ENCODE measurements around the gene AGAP1.

AGAP1 gene

DNA sequence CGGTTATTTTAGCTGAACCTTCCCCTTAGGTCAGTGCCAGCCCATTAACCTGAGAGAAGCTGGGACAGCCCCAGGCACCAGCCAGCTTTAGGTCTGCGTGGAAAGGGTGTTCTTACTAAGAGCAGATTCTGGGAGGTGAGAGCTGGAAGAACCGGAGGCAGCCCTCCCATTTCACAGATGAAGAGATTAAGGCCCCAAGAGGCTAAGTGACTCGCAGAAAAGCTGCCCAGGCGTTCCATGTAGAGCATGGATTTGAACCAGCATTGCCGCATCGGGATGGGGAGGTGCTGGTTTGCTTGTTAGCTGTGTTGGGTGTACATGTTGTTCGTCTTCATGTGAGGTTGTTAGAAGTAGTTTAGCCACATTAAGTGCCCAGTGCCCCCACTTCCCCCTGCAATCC lies 203.2 kb downstream of the AGAP1 start:
- DNase-seq, result no peak

DNA sequence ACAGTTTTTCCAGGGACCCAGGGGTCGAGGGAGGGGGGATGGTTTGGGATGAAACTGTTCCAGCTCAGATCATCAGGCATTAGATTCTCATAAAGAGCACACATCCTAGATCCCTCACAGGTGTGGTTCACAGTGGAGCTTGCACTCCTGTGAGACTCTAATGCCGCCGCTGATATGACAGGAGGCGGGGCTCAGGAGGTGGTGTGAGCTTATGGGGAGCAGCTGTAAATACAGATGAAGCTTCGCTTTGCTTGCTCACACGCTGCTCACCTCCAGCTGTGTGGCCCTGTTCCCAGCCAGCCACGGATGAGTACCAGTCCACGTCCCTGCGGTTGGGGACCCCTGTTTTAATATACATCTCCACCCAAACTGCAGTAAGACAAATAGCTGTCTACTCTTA lies 204.2 kb downstream of the AGAP1 start:
- DNase-seq, result no peak

DNA sequence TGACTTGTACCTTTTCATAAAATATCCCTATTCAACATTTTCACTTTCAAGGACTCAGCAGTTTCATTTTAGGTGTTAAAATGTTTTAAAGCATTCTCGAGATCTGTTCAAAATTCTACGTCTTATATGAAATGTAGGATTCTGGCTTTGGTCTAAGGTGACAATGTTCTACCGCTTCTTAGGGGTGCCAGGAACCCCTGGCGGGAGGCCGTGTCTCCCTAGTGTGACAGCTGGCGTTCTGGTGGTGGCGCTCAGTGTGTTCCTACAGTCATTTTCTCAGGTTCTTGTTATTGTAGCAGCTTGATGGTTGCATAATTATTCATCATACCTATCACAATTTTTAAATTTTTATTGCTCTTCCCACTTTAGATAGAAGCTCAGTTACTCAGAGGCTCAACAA lies 204.6 kb downstream of the AGAP1 start:
- DNase-seq, result no peak

GRCh38 chr2:235699576-235699975 lies 205.7 kb downstream of the AGAP1 start:
- DNase-seq, result no peak

- no peak for DNase-seq
Measured at GRCh38 chr2:235701206-235701981, 207.6 kb downstream of the AGAP1 start.

DNA sequence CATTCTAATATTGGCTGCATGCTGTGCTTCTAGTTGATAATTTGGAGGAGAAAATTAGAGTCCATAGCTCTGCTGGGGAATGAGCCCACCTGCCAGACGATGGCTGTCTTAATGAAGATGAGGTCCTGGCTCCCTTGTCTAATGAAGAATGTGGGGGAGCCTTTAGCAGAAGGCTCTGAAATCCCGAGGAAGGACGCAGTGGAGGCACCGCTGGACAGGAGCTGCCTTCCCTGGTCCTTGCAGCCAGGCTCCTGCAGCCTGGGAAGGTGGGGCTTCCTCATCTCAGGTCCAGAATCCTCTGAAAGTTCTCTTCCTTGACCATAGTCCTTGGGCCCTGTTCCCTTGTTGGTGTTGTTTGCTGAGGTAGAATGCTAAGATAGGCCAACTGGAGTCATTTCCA lies 208.3 kb downstream of the AGAP1 start:
- no peak for DNase-seq

DNA sequence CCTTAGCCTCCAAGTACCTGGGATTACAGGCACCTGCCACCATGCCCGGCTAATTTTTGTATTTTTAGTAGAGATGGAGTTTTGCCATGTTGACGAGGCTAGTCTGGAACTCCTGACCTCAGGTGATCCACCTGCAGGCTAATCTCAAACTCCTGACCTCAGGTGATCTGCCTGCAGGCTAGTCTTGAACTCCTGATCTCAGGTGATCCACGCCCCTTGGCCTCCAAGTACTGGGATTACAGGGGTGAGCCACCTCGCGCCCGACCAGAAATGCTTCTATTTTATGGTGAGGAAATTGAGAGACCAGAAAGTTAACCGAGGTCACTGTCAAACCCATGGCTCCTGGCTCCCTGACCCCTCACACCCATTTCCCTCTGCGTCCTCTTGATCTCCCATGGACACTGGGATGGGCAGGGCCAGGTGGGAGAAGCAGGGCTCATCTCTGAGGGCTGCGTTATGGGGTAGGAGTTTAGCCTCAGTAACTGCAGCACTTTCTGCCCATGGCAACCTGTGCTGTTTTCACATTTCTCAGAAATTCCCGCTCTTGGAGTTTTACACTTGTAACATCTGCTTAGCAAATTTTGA lies 210.0 kb downstream of the AGAP1 start:
- no peak for DNase-seq

DNA sequence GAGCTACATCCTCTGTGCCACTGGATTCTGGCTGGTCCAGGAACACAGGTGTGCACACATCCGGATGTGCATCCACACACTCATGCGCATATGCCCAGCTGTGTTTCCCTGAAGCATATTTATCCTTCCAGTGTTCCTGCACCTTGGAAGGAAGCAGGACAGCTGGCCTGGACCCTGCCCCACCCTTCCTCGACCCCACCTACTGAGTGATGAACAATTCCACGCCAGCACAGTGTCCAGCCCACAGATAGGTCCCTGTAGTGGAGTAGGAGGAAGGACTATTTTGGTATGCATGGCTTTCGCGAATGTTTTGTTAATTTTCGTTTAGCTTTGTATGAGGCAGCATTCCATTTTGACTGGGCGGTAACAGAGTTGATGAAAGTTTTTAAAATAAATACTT lies 211.5 kb downstream of the AGAP1 start:
- DNase-seq, result no peak

DNA sequence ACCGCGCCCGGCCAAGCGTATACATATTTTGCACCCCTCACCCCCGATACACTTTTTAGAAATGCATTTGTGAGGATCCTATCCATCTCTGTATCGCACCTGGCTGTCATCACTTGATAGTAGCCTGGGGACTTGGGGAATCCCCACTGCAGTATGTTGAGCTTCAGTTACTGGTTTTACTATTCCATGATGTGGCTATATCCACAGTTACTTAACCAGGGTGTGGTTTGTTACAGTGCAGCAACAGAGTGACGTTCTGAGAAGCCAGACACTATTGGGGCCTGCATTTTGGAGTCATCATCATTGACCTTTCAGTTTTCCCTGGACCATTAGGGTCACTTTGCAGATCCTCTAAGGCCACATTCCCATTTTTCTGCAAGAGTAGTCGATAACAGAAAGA lies 212.7 kb downstream of the AGAP1 start:
- DNase-seq, result no peak

- DNase-seq, result no peak
Measured at GRCh38 chr2:235707411-235708096, 213.7 kb downstream of the AGAP1 start.

GRCh38 chr2:235709124-235709813 lies 215.4 kb downstream of the AGAP1 start:
- no peak for DNase-seq

- DNase-seq, result no peak
Measured at GRCh38 chr2:235709969-235710879, 216.4 kb downstream of the AGAP1 start.

DNA sequence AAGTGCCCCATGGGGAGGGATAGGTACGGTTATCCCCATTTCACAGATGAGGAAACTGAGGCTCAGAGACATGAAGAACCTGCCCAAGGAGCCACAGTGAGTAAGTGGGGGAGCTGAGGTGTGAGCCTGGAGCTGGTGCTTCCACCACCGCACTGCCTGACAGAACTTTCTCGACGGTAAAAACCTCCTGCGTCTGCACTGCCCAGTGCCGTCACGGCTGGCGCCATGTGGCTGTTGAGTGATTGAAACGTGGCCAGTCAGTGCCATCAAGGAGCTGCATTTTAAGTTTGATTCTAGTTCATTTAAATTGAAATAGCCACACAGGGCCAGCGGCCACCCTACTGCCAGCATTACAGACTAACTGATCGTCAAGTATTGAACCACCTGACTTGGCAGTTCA lies 217.1 kb downstream of the AGAP1 start:
- DNase-seq, result no peak

DNA sequence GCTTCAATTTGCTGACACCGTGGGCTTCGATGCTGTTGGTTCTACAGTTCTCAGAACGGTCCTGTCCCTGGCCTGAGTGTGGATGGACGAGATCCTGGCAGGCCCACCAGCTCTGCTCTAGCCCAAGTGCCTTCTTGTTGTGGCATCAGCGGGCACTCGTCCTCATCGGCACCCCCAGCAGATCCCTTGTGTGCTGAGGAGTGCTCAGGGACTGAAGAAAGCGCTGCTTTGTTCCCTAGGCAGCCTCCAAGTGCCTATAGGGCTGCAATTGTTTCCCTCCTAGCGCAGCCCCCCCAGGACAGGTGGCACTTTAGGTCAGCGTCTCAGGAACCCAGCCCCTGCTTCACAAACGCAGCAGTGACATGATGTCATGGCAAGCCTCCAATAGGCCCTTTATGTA lies 217.7 kb downstream of the AGAP1 start:
- no peak for DNase-seq

GRCh38 chr2:235712176-235712575 lies 218.3 kb downstream of the AGAP1 start:
- DNase-seq, result no peak

GRCh38 chr2:235713189-235713588 lies 219.3 kb downstream of the AGAP1 start:
- no peak for DNase-seq

DNA sequence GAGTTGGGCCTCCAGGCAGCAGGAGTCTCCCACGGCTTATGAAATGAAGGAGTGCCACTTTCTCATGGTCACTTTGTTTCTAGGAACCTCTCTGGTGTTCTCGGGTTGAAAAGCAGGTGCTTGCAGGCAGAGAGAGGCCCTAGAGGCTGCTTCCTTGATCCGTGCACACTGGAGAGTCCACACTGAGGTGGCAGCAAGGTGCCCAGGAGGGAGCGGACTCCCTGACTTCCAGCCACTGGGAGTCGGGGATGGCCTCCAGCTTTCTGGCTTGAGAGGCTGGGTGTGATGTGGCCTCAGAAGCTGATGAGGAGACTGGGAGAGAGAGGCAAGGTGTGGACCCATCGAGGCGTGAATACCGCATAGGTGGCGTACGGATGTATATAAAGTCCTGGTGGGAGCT lies 221.8 kb downstream of the AGAP1 start:
- DNase-seq, result no peak

- DNase-seq, result no peak
Measured at GRCh38 chr2:235716875-235717496, 223.1 kb downstream of the AGAP1 start.

DNA sequence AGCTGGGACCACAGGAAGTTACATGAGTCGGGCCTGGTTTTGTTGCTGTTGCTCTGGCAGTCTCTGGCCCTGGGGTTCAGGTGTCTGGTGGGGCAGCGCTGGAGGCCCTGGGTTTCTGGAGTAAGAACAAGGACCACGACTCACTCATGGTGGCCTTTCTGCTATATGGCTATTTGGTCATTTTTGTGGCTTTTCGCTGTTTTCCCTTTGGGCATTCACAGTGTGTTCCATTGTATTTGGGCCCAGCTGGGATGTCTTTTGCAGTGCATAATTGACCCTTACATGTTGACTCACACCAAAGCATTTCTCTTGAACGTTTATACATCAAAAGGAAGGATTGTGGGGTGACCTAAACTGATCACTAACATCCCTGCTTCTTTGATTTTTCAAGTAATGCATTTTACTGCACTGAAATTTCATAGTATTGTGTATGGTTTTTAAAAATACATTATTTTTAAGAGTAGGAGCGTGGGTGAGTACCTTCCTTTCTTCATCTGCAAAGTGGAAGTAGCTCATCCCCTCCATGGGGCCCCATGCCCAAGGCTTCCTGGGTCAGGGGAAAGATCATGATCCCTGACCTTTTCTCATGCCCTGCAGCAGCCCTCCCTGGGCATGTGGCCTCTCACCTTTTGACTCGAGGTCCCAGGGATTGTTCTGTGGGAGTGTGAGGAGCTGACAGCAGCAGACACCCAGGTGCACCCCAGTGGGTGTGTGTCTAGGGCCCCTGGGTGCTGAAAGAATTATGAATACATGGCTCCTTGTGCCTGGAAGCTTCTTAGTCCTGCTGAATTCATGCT lies 225.5 kb downstream of the AGAP1 start:
- no peak for DNase-seq

DNA sequence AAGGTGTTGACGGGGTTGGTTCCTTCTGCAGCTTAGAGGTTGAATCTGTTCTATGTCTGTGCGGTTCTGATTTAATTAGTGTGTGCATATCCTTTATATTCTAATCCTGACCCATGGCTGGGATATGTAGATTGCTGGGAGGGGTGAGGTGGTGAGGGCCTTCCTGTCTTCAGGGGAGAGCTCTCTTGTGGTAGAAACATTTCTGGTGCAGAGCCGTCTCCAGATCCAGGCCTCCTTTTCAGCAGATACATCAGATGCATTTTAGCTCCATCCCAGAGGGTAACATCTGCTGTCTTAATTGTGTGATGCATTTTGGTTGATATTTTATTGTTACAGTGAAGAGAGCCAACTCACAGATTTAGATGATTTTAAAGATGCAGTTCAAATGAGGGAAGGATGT lies 227.8 kb downstream of the AGAP1 start:
- DNase-seq, result no peak

- no peak for DNase-seq
Measured at GRCh38 chr2:235722869-235723268, 229.0 kb downstream of the AGAP1 start.

Data from stimulated activated CD8-positive, alpha-beta memory T cell treated with anti-CD3 and anti-CD28 coated beads, Interleukin-4, amount 100 ng/mL, for 48 hours (primary cell).